ENCODE data around the gene PLXNA2.
A peak's percentile ranks its signal among the peaks of the same experiment; 100 is the strongest.

Gene PLXNA2

DNA sequence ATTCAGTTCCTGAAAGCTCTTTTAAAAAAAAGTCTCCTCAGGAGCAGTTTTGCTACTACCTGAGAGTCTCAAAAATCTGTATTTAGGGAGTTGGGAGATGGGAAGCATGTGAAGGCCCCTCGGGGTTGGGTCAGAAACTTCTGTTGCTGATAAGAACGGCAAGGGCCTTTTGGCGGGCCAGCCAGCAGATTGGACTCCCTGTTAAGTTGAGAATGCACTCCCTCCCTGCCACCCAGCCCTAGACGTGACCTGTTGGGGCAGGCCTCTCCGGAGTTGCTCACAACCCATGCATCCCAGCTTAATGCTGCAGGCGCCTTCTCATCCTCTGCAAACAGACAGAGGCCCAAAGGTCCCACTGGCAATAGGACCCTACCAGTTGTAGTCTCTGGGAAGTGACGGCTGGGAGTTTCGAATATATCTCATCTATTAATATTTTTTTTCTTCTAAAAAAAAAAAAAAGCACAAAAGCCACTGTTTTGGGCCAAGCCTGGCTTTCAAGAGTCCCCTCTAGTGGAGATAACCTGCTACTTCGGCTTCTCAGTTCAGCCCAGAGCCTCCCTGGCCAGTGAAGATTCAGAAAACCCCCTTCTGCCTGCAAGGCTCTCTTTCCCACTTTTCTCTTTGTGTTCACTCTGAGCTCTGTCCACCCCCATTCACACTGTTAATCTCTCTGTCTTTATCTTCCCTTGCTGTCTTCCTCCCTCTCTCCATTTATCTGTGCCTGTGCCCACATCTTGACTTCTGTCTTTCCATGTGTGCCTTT is 5.3 kb downstream of the PLXNA2 start:
- TF ChIP-seq, protein P1, sequence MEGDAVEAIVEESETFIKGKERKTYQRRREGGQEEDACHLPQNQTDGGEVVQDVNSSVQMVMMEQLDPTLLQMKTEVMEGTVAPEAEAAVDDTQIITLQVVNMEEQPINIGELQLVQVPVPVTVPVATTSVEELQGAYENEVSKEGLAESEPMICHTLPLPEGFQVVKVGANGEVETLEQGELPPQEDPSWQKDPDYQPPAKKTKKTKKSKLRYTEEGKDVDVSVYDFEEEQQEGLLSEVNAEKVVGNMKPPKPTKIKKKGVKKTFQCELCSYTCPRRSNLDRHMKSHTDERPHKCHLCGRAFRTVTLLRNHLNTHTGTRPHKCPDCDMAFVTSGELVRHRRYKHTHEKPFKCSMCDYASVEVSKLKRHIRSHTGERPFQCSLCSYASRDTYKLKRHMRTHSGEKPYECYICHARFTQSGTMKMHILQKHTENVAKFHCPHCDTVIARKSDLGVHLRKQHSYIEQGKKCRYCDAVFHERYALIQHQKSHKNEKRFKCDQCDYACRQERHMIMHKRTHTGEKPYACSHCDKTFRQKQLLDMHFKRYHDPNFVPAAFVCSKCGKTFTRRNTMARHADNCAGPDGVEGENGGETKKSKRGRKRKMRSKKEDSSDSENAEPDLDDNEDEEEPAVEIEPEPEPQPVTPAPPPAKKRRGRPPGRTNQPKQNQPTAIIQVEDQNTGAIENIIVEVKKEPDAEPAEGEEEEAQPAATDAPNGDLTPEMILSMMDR (IDR thresholded peaks at IDR 0.05) = peak; percentile 79

DNA sequence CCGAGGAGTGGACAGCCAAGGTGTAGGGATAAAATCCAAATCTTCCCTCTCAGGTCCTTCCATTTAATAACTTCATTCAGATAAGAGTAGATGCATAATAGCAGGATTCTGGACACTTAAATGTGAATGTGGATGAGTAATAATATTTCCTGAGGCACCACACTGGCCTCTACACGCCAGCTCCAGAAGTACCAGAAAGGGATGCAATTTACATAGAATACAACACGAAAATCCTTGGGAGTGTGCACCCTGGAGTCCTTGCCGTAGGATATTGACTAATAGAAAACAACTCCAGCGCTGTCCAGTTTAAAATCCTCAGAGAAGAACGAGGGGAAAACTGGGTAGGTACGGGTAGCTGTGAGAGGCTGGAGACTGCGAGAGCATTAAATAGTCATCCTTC is 6.9 kb downstream of the PLXNA2 start:
- TF ChIP-seq, protein P1 (IDR thresholded peaks at IDR 0.05) = no peak

DNA sequence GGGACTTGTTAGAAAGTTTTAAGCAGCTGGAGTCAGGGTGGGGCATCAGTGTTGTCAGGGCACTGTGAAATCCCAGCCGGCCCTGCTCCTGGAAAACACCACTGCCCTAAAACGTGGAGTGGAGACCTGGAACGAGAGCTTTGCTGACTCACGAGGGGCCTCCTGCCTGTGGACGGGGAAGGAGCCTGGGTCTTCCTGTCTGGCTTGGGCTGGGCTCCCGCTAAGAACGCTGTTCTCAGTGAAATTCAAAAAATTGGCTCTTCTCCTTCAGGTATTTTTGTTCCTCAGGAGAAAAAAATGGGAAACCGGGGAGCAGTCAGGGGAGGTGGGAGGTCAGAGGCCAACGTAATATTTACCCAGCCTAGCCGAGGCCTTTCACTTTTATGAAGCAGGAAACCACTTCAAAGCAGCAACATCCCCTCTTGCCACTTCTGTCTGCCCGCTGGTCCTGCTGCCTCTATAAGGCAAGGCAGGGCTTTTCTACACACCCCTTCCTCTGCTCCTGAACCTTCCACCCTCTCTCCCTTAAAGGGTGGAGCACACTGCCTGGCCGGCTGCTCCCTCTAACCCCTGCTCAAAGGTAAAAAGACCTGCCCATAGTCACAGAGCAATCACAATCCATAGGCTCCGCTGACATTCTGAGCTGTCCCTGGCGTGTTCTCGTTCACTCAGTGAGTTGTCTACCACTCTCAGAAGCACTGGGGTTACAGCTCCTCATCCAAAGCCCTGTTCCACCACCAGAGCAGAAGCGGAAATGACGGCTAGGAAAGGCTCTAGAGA is 8.0 kb downstream of the PLXNA2 start:
- TF ChIP-seq, protein P1 (IDR thresholded peaks at IDR 0.05) = no peak

- TF ChIP-seq, protein P1 (IDR thresholded peaks at IDR 0.05) = no peak
Measured at GRCh38 chr1:208235356-208235981, 8.7 kb downstream of the PLXNA2 start.

DNA sequence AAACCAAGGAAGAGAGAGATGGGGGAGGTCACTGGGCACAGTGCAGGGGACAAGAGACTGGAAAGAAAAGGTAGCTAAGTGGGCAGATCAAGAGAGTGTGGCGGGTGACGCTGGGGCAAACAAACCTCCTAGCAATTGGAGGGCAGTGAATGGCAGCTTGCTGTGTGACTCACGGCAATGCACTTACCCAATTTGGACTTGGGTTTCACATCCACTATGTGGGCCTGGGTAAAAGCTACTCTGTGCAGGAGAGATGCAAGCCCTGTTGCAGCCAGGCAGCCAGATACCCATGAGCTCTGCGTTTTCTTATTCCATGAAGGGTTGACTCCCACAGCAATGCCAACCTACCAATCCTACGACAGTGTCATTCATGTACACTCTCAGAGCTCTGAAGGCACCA is 9.5 kb downstream of the PLXNA2 start:
- TF ChIP-seq, protein P1 (IDR thresholded peaks at IDR 0.05) = no peak

DNA sequence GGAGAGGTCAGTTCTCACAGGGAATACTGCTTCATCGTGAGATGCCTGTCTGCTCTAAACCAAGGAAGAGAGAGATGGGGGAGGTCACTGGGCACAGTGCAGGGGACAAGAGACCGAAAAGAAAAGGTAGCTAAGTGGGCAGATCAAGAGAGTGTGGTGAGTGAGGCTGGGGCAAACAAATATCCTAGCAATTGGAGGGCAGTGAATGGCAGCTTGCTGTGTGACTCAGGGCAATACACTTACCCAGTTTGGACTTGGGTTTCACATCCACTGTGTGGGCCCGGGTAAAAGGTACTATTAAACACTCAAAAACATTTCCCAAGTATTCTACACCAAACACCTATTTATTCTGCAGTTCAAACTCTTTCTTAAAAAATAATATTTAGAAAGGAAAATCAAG is 10.2 kb downstream of the PLXNA2 start:
- TF ChIP-seq, protein P1 (IDR thresholded peaks at IDR 0.05) = no peak

DNA sequence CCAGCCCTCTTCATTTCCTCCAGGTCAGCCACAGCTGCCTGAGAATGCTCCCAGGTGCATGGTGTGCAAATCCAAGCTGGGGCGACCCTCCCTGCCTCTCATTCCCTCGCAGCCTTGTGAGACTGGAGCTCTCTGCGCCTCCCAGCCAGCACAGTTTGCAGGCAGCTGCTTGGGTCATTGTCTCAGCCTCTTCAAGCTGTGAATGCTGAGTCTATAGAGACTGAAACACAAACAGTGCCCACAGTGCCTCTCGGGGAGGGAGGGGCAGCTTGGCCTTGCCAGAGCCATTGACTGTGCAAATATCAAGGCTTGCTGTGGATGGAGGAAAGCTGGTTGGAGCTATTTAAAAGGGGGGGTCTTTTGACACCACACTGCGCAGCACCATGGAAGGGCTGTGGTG is 10.6 kb downstream of the PLXNA2 start:
- TF ChIP-seq, protein P1 (IDR thresholded peaks at IDR 0.05) = no peak

Data from LNCAP (cell line).